GM21717 (cell line): Measurements from ENCODE around the gene LRRN2.

Source experiments
- ATAC-seq: cut with Tn5 transposase; IDR thresholded peaks from one replicate; pipeline ENCODE4 v1.9.1; 2021; ENCODE audit warnings: mild to moderate bottlenecking, moderate library complexity; ENCODE audit not compliant: unreplicated experiment

Gene LRRN2

DNA sequence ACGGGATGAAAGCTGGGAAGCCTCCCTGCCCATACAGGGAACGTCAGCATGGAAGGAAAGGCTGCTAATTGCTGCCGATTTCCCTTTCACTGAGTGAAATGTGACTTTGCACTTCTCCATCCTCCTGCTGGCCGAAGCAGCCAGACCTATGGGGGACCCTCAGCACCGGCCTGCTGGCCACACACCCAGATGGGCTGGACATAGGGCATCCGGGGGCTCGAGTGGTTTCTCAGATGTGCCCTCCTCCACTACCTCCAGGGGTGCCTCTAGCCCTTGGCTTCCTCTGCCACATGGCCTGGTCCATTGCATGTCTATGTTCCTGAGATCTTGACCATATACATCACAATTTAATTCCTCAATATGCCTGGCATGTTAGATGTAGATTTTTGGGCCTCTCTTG, 79.7 kb downstream of the LRRN2 start:
- ATAC-seq: no peak

DNA sequence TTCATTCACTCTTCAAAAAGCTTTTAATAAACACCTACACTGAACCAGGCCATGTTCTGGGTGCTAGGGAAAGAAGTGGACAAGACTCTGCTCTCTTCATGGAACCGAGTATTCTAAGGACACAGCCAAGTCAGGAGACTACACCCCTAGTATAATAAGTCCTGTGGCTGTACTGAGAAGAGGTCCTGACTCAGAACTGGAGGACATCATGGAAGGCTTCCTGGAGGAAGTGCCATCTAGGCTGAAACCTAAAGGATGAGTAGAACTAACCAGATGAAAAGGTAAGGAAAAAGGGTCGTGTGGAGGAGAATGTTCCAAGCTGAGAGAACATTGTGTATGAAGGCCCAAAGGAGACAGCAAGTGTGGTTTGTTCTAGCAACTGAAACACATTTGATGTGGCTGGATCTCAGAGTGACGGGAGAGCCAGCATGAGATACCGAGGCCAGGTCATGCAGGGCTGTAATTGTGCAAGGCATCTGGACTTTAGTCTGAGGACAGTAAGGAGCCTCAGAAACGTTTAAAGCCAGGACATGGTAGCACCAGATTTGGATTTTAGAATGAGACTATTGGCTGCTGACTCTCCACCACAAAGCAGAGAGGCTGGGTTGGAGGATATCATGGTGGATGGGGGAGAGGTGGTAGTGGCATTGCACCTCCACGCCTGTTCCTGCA, 82.5 kb downstream of the LRRN2 start:
- no peak for ATAC-seq

DNA sequence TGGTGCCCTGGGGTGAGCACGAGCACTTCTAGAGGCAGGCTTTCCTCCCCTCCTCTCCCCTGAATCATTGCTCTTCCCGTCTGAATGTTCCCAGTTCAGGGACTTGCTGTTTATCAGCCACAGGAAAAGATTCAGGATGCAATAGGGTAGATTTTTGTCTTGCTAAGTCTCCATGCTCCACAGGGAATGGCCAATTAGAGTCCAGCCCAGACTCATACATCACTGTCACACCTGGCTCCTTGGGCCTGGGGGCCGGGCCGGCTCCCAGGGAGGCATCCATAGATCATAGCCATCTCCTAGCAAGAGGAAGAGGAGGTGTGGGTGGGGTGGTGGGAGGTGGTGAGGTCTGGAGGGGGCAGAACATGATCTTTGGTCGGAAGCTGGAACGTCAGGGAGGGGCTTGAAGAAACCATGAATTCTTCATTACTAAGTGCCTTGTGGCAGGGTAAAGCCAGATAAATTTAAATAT, 83.4 kb downstream of the LRRN2 start:
- ATAC-seq: no peak

DNA sequence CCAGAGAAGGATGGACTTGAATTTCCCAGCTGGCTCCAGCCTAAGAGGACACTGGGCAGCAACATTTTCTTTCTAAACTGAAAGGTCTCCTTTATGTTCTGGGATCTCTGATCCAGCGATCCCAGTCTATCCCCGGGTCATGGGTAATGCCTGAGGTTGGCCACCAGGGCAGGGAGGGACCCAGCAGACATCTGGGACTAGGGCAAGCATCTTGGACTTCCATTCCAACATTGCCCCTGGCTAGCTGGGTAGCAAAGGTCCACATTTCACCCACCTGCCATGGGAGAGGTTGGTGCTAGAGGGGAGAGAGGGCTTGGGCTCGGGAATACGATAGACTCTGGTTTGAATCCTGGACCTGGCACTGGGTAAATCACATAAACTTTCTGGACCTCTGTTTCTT, 84.6 kb downstream of the LRRN2 start:
- no peak for ATAC-seq

DNA sequence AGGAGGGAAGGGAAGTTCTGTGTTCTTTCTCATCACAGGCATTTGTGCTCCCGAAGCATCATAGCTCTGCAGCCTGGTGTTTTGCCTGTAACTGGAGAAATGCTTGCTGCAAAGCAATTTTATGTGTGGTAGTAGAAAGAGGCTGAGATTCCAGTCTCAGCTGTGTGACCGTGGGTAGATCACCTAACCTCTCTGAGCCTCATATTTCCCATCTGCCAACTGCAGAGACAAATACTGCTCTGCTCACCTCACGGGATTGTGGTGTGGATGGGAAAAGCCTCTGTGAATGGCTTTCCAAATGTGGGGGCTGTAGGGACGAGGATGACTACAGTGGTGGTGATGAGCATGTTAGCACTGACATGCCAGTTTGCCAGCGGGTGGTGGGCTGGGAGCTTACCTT, 85.3 kb downstream of the LRRN2 start:
- ATAC-seq: no peak

DNA sequence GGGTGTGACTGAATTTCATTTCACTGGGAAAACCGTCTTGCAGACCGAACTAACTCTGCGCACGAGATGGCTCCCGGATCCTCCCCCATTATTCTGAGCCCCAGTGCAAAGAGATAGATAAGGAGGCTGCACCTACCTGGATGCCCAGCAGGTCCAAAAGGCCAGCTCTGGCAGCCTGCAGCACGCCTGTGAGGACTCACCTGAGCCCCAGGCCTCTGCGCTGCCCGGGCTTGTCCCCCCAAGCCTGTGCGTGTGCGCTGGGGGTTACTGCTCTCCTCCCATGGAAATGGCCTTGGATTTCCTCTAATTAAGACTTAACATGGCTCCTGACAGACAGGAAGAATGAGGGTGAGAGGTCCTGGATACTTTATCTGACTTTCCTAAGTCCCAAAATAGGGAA, 85.9 kb downstream of the LRRN2 start:
- ATAC-seq: no peak

DNA sequence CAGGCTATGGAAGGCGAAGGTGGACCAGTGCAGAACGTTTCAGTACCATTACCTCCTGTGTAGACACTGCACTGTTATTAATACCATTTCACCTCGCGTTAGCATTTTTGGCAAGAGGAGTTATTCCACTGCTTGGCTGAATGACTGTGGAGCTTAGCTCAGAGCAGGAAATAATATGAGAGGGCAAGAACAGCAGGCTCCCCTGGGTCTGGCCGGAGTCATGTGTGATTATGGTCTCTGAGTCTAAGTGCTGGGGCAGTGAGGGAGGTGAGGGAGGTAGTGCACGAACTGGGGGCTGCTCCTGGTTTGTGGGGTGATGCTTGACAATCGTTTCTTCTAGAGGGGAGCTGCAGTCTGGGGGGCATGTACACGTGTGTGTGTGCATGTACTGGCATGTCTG, 86.4 kb downstream of the LRRN2 start:
- ATAC-seq: no peak

DNA sequence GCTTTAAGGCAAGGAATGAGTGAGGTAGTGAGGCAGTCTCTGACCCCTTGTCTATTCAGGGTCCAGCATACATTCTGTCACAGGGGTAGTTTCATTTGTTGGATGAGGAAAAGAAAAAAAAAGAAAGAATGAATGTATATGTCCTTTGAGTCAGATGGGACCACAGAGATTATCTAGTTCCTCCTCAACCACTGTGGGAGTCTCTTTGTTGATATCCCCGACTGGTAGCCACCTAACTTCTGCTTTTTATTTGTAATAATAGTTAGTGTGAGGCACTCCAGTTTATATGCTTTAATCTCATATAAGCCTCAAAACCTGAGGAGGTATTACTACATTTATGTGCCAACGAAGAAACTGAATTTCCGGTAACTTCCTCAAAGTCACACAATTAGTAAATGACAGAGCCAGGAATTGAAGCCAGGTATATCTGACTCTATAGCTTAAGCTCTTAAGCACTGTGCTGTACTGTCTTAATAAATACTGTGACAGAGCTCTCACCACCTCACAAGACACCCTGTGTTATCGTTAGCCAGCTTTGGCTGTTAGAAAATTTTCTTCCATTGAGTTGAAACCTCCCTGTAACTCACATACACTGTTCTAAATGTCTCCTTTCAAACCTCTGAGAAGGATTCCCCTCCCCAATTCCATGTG, 87.1 kb downstream of the LRRN2 start:
- ATAC-seq: no peak

DNA sequence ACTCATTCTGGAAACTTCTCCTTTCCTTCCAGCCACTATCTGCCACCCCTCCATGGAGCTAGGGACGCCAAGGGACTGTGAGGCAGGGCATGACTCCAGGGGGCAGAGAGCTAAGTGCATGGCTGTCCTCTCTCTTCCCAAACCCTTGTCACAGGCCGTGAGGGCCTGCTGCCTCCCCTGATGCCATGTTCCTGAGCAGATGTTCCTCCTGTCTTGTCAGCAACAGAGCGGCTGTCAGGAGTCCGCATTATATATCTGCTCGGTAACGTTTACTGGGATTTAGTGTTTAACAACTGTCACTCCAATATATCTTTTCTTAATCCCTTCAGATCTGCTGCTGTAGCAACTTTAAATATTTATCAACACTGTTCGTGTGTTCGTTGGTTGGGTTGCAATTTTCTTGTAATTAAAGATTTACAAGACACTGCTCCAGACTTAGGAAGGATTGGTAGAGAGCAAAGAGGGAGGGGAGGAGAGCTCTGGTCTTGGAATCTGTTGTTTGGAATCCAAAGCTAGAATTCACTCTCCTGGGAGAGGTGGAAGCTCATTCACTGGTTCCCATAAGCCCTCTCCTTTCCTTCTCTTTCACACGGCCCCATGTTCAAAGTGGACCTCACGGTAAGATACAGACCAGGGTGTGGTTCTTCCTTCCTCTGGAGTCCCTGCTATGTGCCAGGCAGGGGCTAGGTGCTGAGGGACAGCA, 93.1 kb downstream of the LRRN2 start:
- ATAC-seq: no peak

DNA sequence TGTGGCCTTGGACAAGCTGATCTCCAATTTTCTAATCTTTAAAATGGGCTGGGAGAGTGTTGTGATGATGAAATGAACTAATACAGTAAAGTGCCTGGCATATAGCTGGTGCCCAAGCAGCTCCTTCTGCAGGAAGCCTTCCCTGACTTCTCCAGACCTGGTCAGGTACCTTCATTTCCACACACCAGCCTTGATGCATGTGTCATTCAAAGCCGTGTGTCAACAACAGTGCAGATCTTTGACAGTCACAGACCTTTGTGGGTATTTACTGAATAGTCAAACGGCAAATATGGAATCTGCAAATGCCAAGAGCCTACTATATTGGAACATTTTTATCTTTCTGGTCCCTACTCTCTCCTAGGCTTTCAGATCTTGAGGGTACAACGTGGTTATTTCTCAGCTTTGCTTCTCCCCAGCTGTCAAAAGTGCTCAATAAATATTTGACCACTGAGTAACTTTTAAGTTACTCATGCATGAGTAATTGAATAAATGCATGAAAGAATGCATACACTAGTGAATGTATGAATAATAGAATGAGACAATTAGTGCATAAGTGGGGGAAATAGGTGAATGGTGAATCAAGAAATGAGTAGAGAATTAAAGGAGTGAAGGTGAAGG, 94.0 kb downstream of the LRRN2 start:
- ATAC-seq: no peak

DNA sequence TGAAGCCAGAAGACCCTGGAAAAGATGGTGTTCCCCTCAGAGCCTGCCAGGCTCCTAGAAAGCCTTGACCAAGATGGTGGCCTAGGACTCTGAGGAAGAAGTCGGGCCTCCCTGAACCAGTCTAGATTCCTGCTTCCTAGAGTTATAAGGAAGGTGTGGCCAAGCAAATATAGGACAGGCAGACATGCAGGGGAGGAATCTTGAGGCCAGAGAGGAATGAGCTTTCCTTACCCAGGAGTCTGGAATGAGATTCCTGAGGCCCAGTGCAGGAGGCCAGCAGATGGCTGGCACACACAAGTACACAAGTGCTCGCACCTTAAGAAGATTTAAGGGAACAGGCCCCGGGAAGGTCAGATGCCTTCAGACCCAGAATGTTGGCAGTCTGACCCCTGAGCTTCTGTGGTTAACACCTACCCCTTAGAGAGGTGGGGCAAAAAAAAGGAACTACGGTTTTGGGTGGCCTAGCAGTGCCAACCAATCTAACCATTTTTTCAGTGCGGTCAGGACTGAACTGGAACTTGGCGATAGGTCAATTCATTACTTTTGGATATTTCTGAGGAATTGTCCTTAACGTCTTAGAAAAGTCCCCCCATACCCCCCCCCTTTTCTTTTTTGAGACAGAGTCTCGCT, 96.0 kb downstream of the LRRN2 start:
- no peak for ATAC-seq

DNA sequence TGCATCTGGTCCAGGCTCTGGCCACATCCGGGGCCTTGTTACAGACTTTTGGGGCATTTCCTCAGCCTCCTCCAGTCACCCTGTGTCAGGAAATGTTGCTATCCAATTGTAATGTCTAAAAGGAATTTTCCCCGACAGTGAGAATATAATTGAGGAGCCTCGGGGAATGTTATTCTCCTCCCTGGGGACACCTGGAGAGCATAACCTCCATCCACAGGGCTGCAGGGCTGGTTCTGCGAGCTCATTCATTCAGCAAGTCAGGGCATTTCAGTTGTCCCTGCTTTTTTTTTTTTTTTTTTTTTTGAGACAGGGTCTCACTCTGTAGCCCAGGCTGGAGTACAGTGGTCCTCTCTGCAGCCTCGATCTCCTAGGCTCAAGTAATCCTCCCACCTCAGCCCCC, 96.7 kb downstream of the LRRN2 start:
- ATAC-seq: no peak

DNA sequence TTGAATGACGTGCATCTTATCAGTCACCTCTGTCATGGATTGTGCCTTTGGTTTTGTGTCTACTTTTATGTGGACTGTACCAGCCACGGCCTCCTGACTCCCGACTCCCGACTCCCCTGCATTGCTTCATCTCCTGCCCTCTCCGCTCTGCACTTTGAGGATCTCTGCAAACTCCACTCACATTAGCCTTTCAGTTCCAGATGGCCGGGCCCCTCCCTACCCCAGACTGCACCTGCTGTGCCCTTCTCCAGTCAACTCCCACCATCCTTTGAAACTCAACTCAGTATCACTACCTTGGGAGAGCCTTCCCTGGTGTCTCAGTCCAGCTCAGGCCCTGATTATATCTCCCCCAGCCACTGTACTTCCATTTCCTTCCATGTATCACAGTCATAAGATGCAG, 97.9 kb downstream of the LRRN2 start:
- ATAC-seq: no peak

DNA sequence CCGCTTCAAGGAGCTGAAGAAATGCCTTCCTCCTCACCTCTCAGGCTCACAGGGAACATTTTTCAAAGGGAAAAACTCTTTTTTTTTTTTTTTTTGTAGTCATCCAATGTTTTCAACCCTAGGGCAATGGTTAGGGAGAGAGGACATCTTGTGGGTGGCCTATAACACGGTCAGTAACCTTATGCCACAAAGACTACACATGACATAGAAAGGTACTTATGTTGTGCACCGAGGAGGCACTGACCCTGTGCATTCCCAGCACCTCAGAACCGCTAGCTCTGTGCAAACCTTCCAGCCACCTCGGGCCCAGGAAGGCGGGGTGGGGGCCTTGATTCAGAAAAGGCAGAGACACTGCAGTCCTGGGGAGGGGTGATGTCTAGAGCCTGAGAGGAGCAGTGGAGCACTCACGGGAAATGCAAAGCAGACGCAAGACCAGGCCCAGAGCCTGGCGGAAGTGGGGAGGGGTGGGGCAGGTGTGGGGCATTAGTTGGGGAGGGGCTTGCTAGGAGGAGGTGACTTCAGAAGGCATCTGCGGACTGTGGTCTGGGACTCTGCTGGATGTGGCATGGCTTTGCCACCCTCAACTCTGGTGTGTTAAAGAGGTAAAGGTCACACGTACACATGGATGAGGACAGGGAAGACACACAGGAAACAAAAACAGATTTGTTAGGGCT, 100.7 kb downstream of the LRRN2 start:
- ATAC-seq: no peak

DNA sequence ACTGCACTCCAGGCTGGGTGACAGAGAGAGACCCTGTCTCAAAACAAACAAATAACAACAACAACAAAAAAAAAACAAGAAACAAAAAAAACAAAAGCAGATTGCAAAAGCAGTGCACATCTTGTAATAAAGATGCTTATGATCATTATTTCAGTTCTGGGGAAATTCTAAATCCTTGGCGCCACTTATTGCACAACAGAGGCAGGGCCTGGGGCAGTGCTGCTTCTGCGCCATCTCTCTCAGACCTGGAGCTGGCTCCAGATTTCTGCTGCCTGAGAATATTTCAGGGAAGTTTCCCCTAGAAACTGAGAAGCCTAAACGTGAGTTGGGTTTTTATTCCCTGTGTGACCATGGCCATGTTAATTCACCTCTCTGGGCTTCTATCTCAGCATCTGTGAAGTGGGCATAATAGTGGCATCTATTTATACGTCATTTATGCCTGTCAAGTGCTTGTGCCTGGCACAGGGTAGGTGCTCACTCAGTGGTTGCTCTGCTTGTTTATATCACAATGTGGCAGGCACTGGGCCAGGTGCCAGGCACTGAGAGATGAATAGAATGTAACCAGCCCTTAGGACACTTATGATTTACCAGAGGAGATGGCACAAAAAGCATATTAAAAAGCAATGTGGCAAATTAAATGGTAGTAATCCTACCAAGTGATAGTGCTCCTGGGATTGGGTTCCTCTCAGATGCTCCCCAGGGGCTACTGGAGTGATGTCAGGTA, 101.5 kb downstream of the LRRN2 start:
- ATAC-seq: no peak

DNA sequence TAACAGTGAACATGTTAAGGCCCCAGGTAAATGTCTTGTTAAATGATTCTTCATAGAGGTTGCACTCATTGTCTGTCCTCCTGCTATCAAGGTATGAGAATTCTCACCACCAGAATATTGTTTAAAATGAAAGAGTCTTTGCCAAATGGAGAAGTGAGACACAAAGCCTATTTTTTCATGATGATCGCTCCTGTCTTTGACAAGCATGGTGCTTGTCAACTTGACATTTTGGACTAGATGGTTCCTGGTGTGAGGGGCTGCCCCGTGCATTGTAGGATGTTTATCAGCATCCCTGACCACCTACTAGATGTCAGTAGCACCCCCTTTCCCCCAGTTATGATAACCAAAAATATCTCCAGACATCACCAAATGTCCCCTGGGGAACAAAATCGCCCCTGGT, 103.8 kb downstream of the LRRN2 start:
- no peak for ATAC-seq

DNA sequence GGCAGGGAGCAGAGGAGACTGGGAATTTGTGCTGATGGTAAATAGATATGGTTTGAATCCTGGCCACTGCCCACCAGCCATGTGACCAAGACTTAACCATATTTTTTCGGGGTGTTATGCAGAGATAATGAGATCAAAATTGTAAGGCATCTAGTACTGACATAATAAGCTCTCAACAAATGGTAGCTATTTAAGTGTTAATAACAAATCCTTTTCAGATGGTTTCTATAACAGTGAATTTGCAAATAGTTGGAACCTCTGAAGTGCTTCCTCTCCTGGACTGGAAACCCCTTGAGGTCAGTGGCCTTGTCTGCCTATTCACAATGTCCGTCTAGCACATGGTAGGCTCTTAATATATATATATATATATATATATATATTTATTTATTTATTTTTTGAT, 104.7 kb downstream of the LRRN2 start:
- no peak for ATAC-seq

DNA sequence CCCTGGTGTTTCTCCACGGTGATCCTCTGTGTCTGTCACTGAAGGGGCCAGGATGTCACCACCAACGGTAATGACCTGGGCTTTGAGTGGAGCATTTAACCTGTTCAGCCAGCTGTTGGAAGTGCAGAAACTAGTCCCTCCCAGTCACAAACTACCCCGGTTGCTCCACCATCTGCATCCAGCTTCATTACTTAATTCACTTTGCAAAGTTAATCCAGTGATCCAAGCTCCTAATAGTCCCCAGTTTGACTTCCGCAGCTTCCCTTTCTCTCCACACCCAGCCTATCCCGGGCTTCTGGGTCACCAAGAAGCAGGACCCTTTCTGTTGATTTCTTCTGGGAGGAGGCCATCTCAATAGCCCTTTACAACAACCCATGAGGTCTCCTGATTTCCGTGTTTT, 105.9 kb downstream of the LRRN2 start:
- ATAC-seq: no peak

DNA sequence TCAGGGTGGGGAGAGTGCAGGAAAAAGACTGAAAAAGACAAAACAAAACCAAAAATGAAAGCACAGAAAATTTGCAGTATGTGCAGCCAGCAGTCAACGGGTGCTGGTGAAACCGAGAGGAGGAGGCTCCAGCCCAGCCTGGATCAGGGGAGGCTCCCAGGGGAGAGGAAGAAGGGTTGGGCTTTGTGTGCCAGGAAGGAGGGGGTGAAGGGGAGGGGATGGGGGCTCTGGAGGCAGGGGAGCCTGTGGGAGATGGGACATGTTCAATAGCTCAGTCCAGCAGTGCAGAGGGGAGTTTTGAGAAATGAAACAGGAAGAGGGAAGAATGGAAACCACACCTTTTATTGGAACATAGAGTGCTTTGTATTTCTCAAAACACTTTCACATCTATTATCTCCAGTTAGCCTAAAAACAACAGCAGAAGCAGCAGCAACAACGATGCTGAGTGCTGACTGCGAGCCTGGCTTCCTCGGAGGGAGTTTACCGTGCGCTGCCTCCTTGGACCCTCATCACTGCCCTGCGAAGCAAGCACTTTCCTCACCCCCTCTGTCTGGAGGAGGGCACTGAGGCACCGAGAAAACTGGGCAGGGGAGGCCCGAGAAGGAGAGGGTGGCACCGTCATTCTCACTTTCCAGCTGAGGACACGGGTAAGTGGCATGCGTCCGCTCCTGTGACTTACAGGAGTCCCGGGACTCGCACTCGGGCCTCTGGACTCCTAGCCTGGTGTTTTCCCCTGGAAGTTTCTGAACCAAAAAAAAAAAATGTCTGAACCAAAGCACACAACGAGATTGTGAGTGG, 106.5 kb downstream of the LRRN2 start:
- peak; percentile 73 for ATAC-seq
